Stimulated activated CD4-positive, alpha-beta T cell treated with anti-CD3 and anti-CD28 coated beads, TNF-alpha, amount 100 ng/mL, for 1 hour (primary cell): Measurements from ENCODE around the gene POMGNT2.

Experiments
- DNase-seq, 3 donors: peaks; one replicate each; pipeline ENCODE4 v3.0.0-alpha.2; 2020; ENCODE audit warnings: low read depth in 3 of 3, low spot score in 1 of 3

Gene POMGNT2

DNA sequence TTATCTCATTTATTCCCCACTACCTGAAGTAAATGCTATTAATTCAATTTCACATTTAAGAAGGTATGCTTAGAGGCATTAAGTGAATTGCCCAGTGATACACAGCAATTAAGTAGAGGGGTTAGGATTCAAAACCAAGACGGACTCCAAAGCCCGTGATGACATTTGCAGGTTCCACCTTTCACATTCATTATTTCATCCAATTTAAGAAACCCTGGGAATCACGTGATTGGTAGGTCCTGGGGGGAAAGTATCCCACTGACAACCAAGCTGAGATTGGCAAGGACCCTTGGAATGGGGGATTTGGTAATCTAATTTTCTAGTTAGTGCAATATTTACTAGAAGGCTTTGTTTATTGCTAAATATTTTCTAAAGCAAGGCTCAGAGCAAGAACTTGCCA, 1.8 kb downstream of the POMGNT2 start:
- DNase-seq = no peak

- no peak for DNase-seq
These were observed 3.0 kb downstream of the POMGNT2 start for GRCh38 chr3:43102773-43103480.

- DNase-seq = no peak
These were observed 7.1 kb downstream of the POMGNT2 start for GRCh38 chr3:43098761-43099160.

GRCh38 chr3:43097400-43098080, 8.3 kb downstream of the POMGNT2 start:
- DNase-seq = no peak

- DNase-seq = no peak
These were observed 9.1 kb downstream of the POMGNT2 start for GRCh38 chr3:43096761-43097160.

GRCh38 chr3:43095370-43095769, 10.5 kb downstream of the POMGNT2 start:
- no peak for DNase-seq

- DNase-seq = no peak
These were observed 11.0 kb downstream of the POMGNT2 start for GRCh38 chr3:43094851-43095250.

GRCh38 chr3:43094381-43094780, 11.5 kb downstream of the POMGNT2 start:
- DNase-seq = no peak

DNA sequence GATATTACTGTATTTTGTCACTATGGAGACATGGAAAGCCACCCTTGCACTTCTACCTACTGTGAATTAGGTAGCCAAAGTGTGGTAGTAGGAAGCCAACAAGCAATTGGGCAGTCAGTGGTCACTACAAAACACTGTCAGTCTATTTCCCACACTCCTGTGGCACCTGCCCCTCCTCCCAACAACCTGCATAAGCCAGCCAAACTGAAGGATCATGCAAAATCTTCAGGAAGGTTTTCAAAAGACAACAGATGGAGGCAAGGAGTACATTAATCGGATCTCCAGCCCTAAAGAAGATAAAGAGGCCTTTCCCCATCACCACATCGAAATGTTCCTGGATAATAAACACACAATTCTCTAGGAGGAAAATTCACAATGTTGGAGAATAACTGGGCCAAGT, 11.9 kb downstream of the POMGNT2 start:
- DNase-seq = no peak

DNA sequence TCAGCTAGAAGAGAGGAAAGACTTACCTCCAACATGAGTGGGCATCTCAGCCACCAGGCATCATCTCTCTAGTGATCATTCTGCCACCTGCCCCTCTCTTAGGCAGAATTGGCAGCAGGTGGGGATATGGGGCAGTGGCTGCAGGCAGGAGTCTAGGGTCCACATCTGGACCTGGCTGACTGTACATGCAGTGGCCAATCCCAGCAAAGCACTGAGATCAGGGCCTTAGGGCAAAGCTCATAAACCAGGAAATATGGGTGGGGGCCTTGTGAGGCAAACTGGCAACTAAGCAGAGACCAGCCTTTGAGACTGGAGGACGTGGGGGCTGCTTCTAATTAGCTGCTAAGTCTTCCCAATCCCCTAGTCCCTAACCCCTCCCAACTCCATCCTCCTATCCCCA, 12.9 kb downstream of the POMGNT2 start:
- no peak for DNase-seq

GRCh38 chr3:43091481-43091880, 14.4 kb downstream of the POMGNT2 start:
- DNase-seq = no peak

GRCh38 chr3:43090238-43090637, 15.6 kb downstream of the POMGNT2 start:
- DNase-seq = no peak

DNA sequence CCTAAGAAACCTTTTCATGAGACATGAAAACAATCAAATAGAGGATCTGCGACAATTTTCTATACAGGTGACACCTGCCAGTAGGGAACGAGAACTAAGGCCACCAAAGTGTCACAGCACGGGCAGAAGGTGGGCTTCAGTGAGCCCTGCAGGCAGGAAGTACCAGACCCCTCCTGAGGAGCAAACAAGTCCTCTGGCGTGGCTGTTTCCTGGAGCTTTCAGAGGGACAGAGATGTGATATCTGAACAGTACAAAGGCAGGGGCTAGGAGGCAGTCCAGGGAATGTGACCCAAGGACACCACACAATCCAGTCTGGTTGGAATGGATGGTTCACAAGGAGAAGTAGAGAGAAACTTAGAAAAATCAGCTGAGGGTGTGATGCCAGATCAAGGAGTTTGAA, 16.8 kb downstream of the POMGNT2 start:
- no peak for DNase-seq

GRCh38 chr3:43087249-43087776, 18.6 kb downstream of the POMGNT2 start:
- DNase-seq = no peak

DNA sequence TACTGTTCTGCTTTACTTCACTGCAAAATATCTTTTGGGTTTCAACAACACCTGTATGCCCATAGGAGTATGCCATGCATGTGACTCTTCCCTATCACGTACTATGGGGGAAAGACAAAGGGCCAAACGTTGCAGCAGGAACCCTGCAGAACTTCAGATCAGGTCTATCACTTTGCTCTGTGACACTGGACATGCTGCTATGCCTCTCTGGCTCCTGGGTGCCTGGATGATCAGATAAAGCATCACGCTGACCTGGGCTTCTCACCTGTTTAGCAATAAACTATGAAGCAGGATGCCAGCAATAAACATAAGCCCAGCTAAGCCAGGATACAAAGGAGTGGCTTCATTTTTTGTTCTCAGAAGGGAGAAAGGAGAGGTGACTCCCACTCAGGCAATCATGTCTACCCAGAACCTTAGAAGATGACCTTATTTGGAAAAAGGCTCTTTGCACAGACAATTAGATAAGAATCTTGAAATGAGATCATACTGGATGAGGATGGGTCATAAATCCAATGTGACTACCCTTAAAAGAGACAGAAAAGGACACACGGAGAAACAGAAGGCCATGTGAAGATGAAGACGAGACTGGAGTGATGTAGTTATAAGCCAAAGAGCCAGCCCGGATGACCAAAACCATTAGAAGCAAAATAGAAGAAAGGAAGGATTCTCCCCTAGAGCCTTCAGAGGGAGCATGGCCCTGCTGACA, 19.3 kb downstream of the POMGNT2 start:
- no peak for DNase-seq

- DNase-seq = no peak
These were observed 23.4 kb downstream of the POMGNT2 start for GRCh38 chr3:43082457-43082856.

- no peak for DNase-seq
These were observed 24.1 kb downstream of the POMGNT2 start for GRCh38 chr3:43081796-43082195.

DNA sequence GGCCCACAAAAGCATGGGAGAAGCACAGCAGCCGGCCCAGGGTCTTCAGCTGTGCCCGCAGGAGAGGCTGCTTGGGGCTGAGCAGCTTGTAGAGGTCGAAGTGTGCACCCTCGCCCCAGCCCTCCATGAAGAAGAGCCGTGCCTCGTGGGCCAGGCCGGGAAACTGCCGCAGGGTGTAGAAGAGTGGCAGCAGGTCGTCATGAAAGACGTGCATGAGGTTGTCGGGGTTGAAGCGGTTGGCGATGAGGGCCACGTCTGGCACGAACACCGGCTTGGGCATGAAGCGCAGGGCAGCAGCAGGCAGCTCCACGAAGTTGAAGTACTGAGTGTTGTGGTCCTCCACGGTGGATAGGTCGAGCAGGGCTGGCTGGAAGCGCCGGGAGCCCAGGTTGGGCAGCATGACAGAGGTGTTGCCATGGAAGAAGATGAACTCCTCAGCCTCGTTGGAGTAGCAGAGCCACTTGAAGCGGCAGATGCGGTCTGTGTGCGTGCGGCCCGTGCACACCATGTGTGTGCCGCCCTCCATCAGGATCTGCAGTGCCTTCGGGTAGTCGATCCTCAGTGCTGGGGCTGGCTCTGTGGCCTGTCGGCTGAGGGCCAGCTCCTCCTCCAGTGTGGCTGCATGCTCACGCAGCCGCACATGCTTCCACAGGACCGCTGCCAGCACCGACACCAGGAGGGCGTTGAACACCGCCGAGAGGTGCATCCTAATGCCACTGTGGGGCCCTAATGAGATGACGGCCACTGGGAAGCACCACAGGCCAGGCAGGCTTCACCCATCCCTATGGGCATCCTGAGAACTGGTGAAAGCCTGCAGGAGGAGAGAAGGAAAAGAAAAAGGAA, 24.9 kb downstream of the POMGNT2 start:
- DNase-seq = no peak

DNA sequence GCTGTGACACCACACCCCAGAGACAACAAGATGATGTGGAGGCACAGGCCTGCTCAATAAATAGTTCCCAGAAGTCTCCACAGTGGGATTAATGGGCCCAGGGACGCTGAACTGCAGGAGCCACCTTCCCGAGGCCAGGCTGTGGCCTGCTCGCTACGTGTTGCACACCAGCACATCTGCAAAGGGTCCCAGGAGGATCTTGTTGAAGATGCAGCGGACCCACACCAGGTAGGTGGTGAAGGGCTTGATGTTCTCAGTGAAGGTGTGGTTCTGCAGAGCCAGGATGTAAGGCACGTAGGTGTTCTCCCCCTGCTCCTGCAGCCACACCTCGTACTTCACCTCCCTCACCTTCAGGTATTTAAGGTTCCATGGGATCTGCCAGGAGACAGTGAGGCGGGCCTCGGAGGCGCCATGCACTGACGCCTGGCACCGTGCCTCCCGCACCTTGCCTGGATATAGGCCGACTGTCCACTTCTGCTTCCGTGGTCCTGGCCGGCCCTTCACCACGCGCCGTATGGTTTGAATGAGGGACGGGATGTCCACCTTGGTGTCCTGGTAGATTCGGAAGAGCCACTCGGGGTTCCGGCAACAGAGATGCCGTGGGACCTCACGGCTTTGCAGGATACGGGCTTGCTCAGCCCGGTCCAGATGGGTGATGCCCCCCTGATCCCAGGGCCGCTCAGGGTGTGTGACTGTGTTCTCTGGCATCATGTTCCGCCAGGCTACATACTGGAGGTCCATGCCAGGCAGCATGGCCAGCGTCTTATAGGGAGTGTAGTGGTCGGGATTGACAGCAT, 26.1 kb downstream of the POMGNT2 start:
- DNase-seq = no peak

DNA sequence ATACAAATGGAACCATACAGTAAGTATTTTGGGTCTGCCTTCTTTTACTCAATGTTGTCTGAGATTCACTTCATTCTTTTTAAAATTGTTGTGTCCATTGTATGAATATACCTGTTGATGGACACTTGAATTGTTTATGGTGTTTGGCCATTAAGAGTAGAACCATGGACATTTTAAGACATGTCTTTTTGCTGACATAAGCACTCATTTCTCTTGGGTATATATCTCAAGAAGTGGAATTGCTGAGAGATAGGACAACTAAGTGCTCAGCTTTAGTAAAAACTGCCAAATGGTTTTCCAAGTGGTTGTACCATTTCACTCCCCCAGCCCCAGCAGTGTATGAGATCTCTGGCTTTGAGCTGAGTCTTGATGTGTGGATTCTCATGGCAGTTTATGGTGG, 28.2 kb downstream of the POMGNT2 start:
- no peak for DNase-seq
